GM18861 (cell line): ENCODE data around the gene NUP35.
"Not testable (repeated sequence)": the region's sequence is repeated elsewhere in the genome, so short reads cannot be mapped to it uniquely, and the experiment has no call there.

ENCODE experiments used
- ATAC-seq: cut with Tn5 transposase; IDR thresholded peaks from one replicate; pipeline ENCODE4 v1.9.1; 2021; ENCODE audit not compliant: unreplicated experiment

NUP35 gene

GRCh38 chr2:183126635-183127034, 2.4 kb downstream of the NUP35 start:
- no peak for ATAC-seq

DNA sequence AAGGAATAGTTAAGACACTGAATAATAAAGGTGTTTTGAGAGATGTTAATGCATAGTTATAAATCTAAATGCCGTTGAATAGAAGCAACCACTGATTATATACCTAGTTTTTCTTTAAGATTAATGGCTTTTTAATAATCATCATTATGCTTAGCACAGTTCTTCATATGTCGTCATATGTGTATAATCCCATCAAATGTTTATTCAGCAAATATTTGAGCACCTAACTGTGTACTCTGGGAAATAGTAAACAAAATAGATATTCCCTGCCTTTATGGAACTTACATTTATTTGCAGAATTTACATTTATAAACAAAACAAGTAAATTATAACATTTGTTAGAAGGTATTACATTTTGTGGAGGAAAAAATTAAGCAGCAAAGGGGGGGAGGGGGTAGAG, 9.8 kb downstream of the NUP35 start:
- no peak for ATAC-seq

- ATAC-seq, result no peak
Measured at GRCh38 chr2:183148955-183149354, 24.7 kb downstream of the NUP35 start.

DNA sequence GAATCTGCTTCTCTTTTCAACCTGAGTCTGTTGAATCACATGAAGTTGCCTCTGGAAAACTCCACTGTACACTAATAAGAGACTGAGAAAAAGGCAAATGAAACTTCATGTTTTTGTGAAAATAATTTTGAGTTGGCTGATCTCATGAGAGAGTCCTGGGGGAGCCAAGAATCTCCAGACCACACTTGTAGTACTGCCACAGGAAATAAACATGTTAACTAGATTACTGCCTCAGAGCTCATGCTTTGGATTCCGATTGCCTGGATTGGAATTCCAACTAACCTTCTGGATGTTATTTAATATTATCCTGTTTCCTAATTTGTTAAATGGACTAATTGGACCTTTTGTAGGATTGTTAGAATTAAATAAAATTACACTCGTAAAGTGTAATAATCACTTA, 25.2 kb downstream of the NUP35 start:
- ATAC-seq, result no peak

- not testable (repeated sequence) for ATAC-seq
Measured at GRCh38 chr2:183152280-183152679, 28.0 kb downstream of the NUP35 start.

- ATAC-seq, result no peak
Measured at GRCh38 chr2:183153967-183154366, 29.7 kb downstream of the NUP35 start.

GRCh38 chr2:183154772-183155171, 30.5 kb downstream of the NUP35 start:
- ATAC-seq, result not testable (repeated sequence)

- no peak for ATAC-seq
Measured at GRCh38 chr2:183157131-183157530, 32.9 kb downstream of the NUP35 start.

DNA sequence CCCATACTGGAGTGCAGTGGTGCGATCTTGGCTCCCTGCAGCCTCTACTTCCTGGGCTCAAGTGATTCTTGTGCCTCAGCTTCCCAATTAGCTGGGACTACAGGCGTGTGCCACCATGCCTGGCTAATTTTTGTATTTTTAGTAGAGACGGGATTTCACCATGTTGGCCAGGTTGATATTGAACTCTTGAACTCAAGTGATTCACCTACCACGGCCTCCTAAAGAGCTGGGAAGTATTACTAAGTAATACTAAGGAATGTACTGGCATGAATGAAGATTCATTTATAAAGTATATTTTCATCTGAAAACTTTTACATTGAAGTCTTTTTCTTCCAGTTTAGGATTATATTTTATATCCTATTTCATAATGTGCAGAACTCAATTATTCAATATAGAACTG, 38.1 kb downstream of the NUP35 start:
- ATAC-seq, result no peak

GRCh38 chr2:183163821-183164649, 39.8 kb downstream of the NUP35 start:
- no peak for ATAC-seq

DNA sequence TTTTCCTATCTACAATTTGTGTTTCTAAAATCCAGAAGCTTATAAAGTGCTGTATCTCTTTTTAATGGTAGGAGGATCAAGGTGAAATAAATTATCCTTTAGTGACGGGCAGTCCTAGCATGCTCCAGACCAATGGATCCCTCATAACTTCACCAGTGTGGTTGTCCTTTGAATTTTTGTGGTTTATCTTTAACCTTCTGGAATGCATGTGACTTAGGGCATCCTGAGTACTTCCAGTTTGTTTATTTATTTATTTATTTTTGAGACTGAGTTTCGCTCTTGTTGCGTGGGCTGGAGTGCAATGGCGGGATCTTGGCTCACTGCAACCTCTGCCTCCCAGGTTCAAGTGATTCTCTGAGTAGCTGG, 40.4 kb downstream of the NUP35 start:
- ATAC-seq, result no peak

- no peak for ATAC-seq
Measured at GRCh38 chr2:183166210-183166609, 42.0 kb downstream of the NUP35 start.

- ATAC-seq, result not testable (repeated sequence)
Measured at GRCh38 chr2:183166976-183167375, 42.7 kb downstream of the NUP35 start.

DNA sequence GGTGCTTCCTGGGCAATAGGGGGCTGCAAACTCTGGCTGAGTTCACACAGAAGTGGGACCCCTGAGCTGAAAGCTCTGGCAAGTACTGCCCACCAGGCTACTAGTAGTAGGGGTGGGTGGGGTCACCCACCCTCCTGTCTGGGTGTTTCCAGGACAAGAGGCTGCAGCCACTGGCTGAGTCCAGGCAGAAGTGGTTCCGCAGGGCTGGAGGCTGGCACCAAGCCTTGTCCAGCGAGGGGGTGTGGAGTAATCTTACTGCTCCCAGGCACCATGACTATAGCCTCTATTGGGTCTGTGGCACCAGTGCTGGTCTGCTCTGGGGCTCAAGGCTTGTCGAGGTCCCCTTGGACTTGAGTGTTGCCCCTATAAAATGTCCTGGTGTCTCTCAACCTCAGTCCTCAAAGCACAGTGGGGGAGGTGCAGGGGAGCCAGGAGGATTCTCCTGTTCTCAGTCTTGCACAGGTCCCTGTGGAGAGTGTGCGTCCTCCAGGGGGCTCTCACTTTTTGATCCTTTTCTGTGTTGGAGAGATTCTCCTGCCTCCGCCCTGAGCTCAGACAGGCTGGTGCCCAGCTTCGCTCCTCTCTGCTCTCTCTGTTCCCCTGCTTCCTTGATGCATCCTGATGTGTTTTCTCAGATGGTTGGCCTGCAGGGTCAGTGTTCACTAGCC, 48.1 kb downstream of the NUP35 start:
- ATAC-seq, result no peak

DNA sequence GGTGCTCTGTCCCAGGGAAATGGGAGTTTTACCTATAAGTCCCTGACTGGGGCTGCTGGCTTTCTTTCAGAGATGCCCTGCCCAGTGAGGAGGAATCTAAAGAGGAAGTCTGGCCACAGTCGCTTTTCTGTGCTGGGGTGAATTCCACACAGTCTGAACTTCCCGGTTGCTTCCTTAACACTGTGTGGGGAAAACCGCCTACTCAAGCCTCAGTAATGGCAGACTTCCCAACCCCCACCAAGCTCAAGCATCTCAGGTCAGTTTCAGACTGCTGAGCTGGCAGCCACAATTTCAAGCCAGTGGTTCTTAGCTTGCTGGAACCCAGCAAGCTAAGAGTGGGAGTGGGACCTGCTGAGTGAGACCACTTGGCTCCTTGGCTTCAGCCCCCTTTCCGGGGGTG, 54.9 kb downstream of the NUP35 start:
- ATAC-seq, result no peak

GRCh38 chr2:183185534-183185933, 61.3 kb downstream of the NUP35 start:
- ATAC-seq, result no peak

- ATAC-seq, result no peak
Measured at GRCh38 chr2:183186296-183186695, 62.1 kb downstream of the NUP35 start.

DNA sequence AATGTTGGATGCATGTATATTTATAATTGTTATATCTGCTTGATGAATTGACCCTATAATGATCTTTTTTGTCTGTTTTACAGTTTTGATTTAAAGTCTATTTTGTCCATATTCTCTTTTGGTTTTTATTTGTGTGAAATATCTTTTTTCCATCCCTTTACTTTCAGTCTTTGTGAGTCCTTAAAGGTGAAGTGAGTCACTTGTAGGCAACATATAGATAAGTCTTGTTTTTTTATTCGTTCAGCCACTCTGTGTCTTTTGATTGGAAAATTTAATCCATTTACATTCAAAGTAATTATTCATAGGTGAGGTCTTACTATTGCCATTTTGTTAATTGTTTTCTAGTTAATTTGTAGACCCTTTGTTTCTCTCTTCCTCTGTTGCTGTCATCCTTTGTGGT, 62.5 kb downstream of the NUP35 start:
- ATAC-seq, result no peak

DNA sequence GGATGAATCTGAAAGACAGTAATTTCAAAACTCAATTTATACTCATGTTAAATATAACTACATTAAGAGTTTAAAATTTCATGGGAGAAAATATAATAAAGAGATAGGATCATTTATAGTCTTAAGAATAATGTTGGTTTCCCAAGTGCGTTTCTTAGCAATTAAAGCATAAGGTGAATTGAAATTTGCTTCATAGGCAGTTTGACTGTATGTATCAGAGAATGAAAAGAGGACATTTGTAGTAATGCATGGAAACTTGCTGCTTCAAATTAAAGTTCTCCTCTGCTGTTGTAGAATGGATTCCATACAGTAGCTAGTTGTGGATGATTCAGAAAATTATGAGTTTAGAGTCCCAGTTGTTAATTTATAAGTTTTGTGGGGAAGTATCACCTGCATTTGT, 68.1 kb downstream of the NUP35 start:
- no peak for ATAC-seq

- ATAC-seq, result no peak
Measured at GRCh38 chr2:183193904-183194303, 69.7 kb downstream of the NUP35 start.

- no peak for ATAC-seq
Measured at GRCh38 chr2:183195397-183195796, 71.2 kb downstream of the NUP35 start.

DNA sequence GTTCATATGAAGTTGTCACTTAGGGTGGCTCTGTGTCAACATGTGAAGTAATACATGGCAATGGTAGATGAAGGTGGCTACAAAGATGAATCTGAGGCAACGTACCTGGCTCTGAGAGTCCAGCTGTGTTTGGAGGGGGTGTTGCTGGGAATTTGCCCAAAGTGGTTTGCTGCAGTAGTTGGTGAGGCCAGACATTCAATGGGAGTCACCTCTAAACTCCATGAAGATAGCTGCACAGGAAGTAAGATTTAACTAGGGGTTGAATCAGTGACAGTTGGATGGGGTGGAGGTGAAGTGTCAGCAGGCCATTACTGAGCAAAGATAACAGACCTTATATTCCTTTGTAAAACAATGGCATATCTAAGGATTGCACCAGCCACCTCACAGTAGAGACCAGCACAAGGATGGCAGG, 71.8 kb downstream of the NUP35 start:
- no peak for ATAC-seq

GRCh38 chr2:183204397-183204796, 80.2 kb downstream of the NUP35 start:
- ATAC-seq, result no peak
